GF-D8 (cell line): ENCODE data around the gene THSD7B.
"Not testable (repeated sequence)": the region's sequence is repeated elsewhere in the genome, so short reads cannot be mapped to it uniquely, and the experiment has no call there.

Source experiments
- DNase-seq: peaks from one replicate; lab custom pipeline; 2025; lab: John Stamatoyannopoulos, UW

Gene THSD7B

GRCh38 chr2:137252934-137253333, 487.6 kb downstream of the THSD7B start:
- DNase-seq, result no peak

- DNase-seq, result no peak
These were observed 488.7 kb downstream of the THSD7B start for GRCh38 chr2:137254052-137254451.

GRCh38 chr2:137255345-137255744, 490.0 kb downstream of the THSD7B start:
- DNase-seq, result no peak

- no peak for DNase-seq
These were observed 490.6 kb downstream of the THSD7B start for GRCh38 chr2:137255990-137256389.

- DNase-seq, result no peak
These were observed 496.7 kb downstream of the THSD7B start for GRCh38 chr2:137261881-137262585.

- no peak for DNase-seq
These were observed 497.2 kb downstream of the THSD7B start for GRCh38 chr2:137262594-137262993.

GRCh38 chr2:137287913-137288639, 522.7 kb downstream of the THSD7B start:
- DNase-seq, result no peak

GRCh38 chr2:137291836-137292570, 526.7 kb downstream of the THSD7B start:
- no peak for DNase-seq

GRCh38 chr2:137298377-137298776, 533.0 kb downstream of the THSD7B start:
- DNase-seq, result no peak

- no peak for DNase-seq
These were observed 535.6 kb downstream of the THSD7B start for GRCh38 chr2:137300987-137301386.

GRCh38 chr2:137302957-137303356, 537.6 kb downstream of the THSD7B start:
- no peak for DNase-seq

- DNase-seq, result no peak
These were observed 550.7 kb downstream of the THSD7B start for GRCh38 chr2:137316075-137316474.

- no peak for DNase-seq
These were observed 556.2 kb downstream of the THSD7B start for GRCh38 chr2:137321566-137321965.

GRCh38 chr2:137331562-137331961, 566.2 kb downstream of the THSD7B start:
- not testable (repeated sequence) for DNase-seq

GRCh38 chr2:137333386-137334165, 568.2 kb downstream of the THSD7B start:
- no peak for DNase-seq

- DNase-seq, result no peak
These were observed 570.7 kb downstream of the THSD7B start for GRCh38 chr2:137336067-137336466.

- DNase-seq, result no peak
These were observed 573.7 kb downstream of the THSD7B start for GRCh38 chr2:137339051-137339450.

GRCh38 chr2:137345994-137346393, 580.6 kb downstream of the THSD7B start:
- DNase-seq, result no peak

GRCh38 chr2:137348301-137348700, 583.0 kb downstream of the THSD7B start:
- DNase-seq, result no peak

- no peak for DNase-seq
These were observed 592.3 kb downstream of the THSD7B start for GRCh38 chr2:137357634-137358033.

GRCh38 chr2:137367361-137367760, 602.0 kb downstream of the THSD7B start:
- DNase-seq, result no peak

- no peak for DNase-seq
These were observed 603.8 kb downstream of the THSD7B start for GRCh38 chr2:137369106-137369505.
